ENCODE results near the gene ELK3. TPM values are rescaled to one million over a fixed set of nuclear protein-coding genes. Genes with fewer than 3 reads are reported as not detected.

ELK3 gene
- total and polyA plus RNA-seq, 8 donors = 2.2 to 21.7 (median 12.7) TPM

DNA sequence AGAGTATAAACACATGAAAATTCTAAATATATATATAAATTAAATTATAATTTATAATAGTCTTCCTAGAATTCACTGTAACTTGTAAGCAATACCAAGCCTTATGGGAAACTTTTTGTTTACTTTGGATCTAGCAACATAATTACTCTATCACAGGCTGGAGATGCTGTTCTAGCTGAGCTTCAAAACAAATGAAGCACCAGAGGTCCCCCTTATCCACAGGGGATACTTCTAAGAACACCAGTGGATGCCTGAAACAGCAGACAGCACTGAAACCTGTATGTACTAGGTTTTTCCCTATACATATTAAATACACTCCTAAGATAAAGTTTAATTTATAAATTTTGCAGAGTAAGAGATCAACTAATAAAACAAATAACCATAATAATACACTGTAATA, 109.5 kb downstream of the ELK3 start:
- peaks cover 0 to 25% (median 12%) of the 10 kb centered on the region in 4 donors for H3K36me3 ChIP-seq
- H3K4me1 ChIP-seq = peaks cover 0 to 9% (median 0%) of the 10 kb centered on the region in 4 donors
- H3K4me3 ChIP-seq = no peak overlapping the region
- TF ChIP-seq, protein P1, sequence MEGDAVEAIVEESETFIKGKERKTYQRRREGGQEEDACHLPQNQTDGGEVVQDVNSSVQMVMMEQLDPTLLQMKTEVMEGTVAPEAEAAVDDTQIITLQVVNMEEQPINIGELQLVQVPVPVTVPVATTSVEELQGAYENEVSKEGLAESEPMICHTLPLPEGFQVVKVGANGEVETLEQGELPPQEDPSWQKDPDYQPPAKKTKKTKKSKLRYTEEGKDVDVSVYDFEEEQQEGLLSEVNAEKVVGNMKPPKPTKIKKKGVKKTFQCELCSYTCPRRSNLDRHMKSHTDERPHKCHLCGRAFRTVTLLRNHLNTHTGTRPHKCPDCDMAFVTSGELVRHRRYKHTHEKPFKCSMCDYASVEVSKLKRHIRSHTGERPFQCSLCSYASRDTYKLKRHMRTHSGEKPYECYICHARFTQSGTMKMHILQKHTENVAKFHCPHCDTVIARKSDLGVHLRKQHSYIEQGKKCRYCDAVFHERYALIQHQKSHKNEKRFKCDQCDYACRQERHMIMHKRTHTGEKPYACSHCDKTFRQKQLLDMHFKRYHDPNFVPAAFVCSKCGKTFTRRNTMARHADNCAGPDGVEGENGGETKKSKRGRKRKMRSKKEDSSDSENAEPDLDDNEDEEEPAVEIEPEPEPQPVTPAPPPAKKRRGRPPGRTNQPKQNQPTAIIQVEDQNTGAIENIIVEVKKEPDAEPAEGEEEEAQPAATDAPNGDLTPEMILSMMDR (IDR thresholded peaks at IDR 0.05) = no peak
- TF ChIP-seq EP300 (IDR thresholded peaks at IDR 0.05) (no peak), POLR2AphosphoS5 (IDR thresholded peaks at IDR 0.05) (no peak), POLR2A (IDR thresholded peaks at IDR 0.05) (no peak)
- H3K27me3 ChIP-seq = no peaks in the 10 kb centered on the region
- no peak overlapping the region for H3K27ac ChIP-seq
- intact Hi-C loops (cut with DNase I; ENCODE audit: low total_unique reads) = no loop called here
- peak in 1 of 2 donors; percentile 18 for DNase-seq
- H3K9me3 ChIP-seq = no peaks in the 10 kb centered on the region

DNA sequence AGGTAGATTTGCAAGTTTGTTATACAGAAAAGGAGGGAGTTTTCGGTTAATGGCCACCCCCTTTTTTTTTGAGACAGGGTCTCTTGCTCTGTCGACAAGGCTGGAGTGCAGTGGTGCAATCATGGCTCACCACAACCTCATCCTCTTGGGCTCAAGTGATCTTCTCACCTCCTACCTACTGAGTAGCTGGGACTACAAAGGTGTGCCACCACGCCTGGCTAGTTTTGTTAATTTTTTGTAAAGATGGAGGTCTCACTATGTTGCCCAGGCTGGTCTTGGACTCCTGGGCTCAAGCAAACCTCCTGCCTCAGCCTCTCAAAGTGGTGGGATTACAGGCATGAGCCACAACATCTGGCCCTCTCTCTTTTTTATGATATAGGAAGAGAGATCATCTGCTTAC, 111.5 kb downstream of the ELK3 start:
- WGBS, 5 donors = 89 to 94% (median 92%) methylated on average over 3 of the region's 3 CpGs
- Histone ChIP-seq H3K27me3 (no peaks in the 10 kb centered on the region), H3K27ac (no peak overlapping the region), H3K9me3 (no peaks in the 10 kb centered on the region), H3K36me3 (peaks cover 0 to 12% (median 7%) of the 10 kb centered on the region in 4 donors), H3K4me3 (no peak overlapping the region), H3K4me1 (peaks cover 0 to 9% (median 0%) of the 10 kb centered on the region in 4 donors)
- intact Hi-C loops (cut with DNase I; ENCODE audit: low total_unique reads) = no loop called here
- DNase-seq = no peak
- no peak for TF ChIP-seq POLR2A (IDR thresholded peaks at IDR 0.05)
- TF ChIP-seq EP300 (IDR thresholded peaks at IDR 0.05) = no peak
- TF ChIP-seq, protein P1 (IDR thresholded peaks at IDR 0.05) = no peak
- no peak for TF ChIP-seq POLR2AphosphoS5 (IDR thresholded peaks at IDR 0.05)

DNA sequence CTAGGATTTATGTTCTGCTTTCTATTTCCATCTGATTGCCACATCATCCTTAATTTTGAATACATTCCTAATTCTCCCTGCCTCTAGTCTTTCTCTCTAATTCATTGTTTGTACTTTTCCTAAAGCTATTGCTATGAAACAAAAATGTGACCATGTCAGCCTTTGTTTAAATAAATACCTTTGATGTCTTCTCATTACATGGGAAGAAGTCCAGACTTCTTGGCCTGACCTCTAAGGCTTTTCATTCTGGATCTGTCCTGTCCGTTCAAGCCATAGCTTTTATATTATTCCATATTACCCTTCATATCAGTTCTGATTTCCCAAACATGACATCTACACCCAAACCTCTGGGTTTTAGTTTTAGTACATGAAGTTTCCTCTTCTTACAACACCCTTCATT, 114.7 kb downstream of the ELK3 start:
- whole genome bisulfite sequencing, 5 donors = 55 to 63% (median 60%) methylated on average over 1 of the region's 1 CpG
- intact Hi-C loops (cut with DNase I; ENCODE audit: low total_unique reads) = no loop called here
- TF ChIP-seq POLR2AphosphoS5 (IDR thresholded peaks at IDR 0.05) (no peak), POLR2A (IDR thresholded peaks at IDR 0.05) (no peak), EP300 (IDR thresholded peaks at IDR 0.05) (no peak)
- TF ChIP-seq, protein P1 (IDR thresholded peaks at IDR 0.05) = no peak

DNA sequence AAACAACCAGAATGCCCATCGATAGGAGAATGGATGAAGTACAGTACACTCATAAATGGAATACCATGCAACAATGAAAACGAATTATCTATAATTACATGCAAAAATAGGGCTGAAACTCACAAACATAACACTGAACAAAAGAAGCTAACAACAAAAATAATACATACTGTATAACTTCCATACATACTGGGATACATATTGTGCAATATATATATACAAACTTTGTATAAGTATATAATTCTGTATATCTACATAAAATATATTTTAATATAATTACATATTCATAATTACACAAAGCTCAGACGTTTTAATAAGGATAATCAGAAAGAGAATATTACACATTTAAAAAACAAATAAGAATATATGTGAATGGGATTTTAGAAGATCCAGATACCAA, 115.9 kb downstream of the ELK3 start:
- Histone ChIP-seq H3K4me1 (peaks cover 0 to 6% (median 0%) of the 10 kb centered on the region in 4 donors), H3K4me3 (no peak overlapping the region), H3K36me3 (peaks cover 0 to 24% (median 14%) of the 10 kb centered on the region in 4 donors), H3K9me3 (no peaks in the 10 kb centered on the region), H3K27ac (no peak overlapping the region), H3K27me3 (no peaks in the 10 kb centered on the region)
- DNase-seq = no peak
- TF ChIP-seq POLR2AphosphoS5 (IDR thresholded peaks at IDR 0.05) (no peak), POLR2A (IDR thresholded peaks at IDR 0.05) (no peak), EP300 (IDR thresholded peaks at IDR 0.05) (no peak)
- TF ChIP-seq, protein P1 (IDR thresholded peaks at IDR 0.05) = no peak
- WGBS, 5 donors = 89 to 91% (median 90%) methylated on average over 3 of the region's 3 CpGs
- intact Hi-C loops (cut with DNase I; ENCODE audit: low total_unique reads) = no loop called here

More for the DNA sequence above, 114.7 kb downstream of the ELK3 start:
- Histone ChIP-seq H3K4me1 (no peaks in the 10 kb centered on the region), H3K27ac (no peak overlapping the region), H3K9me3 (no peaks in the 10 kb centered on the region), H3K4me3 (no peak overlapping the region), H3K36me3 (peaks cover 0 to 24% (median 14%) of the 10 kb centered on the region in 4 donors), H3K27me3 (no peaks in the 10 kb centered on the region)
- DNase-seq = no peak

All from stomach (tissue), 9 donors.